ENCODE data around the gene AURKAIP1. TPM values are rescaled to one million over a fixed set of nuclear protein-coding genes. Genes with fewer than 3 reads are reported as not detected.

AURKAIP1 gene
- total RNA-seq, 1 experiment from 2014 or later, result 823 TPM

GRCh38 chr1:1342584-1343115 is 32.4 kb downstream of the AURKAIP1 start:
- no peaks in the 10 kb centered on the region for H3K9me2 ChIP-seq (replicated peaks; ENCODE audit: low read length)
- no peaks in the 10 kb centered on the region for H3K9me3 ChIP-seq (ENCODE audit: low read length)
- POLR2A ChIA-PET (ENCODE audit: unreplicated experiment), result no interaction called here
- H3K79me2 ChIP-seq (ENCODE audit: low read length), result peaks cover 66% of the 10 kb centered on the region
- no peak overlapping the region for H2AFZ ChIP-seq (ENCODE audit: low read length)
- no peak overlapping the region for H3K9ac ChIP-seq (ENCODE audit: low read length)
- H3K36me3 ChIP-seq (ENCODE audit: low read depth, low read length), result peaks cover 41% of the 10 kb centered on the region
- no peak overlapping the region for H3K27ac ChIP-seq (ENCODE audit: low read length)
- intact Hi-C loops (cut with micrococcal nuclease), result no loop called here
- DNase-seq (no peak), ATAC-seq (no peak)
- no TSS peak for BruUV-seq (replicated peaks)
- no peaks in the 10 kb centered on the region for H4K20me1 ChIP-seq (ENCODE audit: low read length)
- no peak overlapping the region for H3K4me2 ChIP-seq (ENCODE audit: low read length)
- no peaks in the 10 kb centered on the region for H3K27me3 ChIP-seq (ENCODE audit: low read length)
- peaks cover 45% of the 10 kb centered on the region for H3K4me1 ChIP-seq (ENCODE audit: insufficient read depth, low read length)
- CTCF ChIA-PET, result no interaction called here
- H3F3A ChIP-seq (ENCODE audit: low read length, unreplicated experiment), result no peaks in the 10 kb centered on the region
- no peak for TF ChIP-seq EZH2phosphoT487 (IDR thresholded peaks at IDR 0.05; ENCODE audit: borderline replicate concordance, low read length)
- TF ChIP-seq EZH2 (IDR thresholded peaks at IDR 0.05; ENCODE audit: low read length, unreplicated experiment), result no peak
- TF ChIP-seq, protein P1, sequence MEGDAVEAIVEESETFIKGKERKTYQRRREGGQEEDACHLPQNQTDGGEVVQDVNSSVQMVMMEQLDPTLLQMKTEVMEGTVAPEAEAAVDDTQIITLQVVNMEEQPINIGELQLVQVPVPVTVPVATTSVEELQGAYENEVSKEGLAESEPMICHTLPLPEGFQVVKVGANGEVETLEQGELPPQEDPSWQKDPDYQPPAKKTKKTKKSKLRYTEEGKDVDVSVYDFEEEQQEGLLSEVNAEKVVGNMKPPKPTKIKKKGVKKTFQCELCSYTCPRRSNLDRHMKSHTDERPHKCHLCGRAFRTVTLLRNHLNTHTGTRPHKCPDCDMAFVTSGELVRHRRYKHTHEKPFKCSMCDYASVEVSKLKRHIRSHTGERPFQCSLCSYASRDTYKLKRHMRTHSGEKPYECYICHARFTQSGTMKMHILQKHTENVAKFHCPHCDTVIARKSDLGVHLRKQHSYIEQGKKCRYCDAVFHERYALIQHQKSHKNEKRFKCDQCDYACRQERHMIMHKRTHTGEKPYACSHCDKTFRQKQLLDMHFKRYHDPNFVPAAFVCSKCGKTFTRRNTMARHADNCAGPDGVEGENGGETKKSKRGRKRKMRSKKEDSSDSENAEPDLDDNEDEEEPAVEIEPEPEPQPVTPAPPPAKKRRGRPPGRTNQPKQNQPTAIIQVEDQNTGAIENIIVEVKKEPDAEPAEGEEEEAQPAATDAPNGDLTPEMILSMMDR (conservative IDR thresholded peaks at IDR 0.05; ENCODE audit: low read depth, low read length), result no peak
- no peak overlapping the region for H3K4me3 ChIP-seq (ENCODE audit: low read length)

DNA sequence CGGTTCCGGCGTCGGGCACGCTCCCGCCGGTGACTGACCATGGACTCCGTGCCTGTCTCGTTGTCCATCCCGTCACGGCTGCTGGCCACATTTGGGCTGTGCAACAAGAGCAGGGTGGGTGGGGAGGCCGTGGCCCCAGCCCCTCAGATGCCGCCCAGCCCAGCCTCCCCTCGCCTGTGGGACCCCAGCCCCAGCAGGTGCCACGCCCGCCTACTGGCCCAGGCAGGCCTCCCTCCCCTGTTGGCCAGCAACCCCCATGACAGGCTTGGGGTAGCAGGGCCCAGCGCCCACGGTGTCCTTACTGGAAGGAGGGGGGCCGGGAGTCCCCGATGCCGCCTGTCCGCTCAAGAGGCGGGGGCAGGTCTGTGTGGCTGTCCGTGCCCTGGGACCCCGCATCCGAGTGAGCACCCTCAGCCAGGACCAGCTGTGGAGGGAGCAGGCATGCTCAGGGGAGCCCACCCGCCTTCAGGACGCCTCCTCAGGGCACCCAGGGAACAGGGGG is 32.9 kb downstream of the AURKAIP1 start:
- peaks cover 46% of the 10 kb centered on the region for H3K36me3 ChIP-seq (ENCODE audit: low read depth, low read length)
- H3K4me1 ChIP-seq (ENCODE audit: insufficient read depth, low read length), result peaks cover 39% of the 10 kb centered on the region
- H3K9me2 ChIP-seq (replicated peaks; ENCODE audit: low read length), result no peaks in the 10 kb centered on the region
- intact Hi-C loops (cut with micrococcal nuclease), result no loop called here
- H3K9ac ChIP-seq (ENCODE audit: low read length), result no peak overlapping the region
- H3K4me3 ChIP-seq (ENCODE audit: low read length), result no peak overlapping the region
- no TSS peak for BruUV-seq (replicated peaks)
- TF ChIP-seq EZH2 (IDR thresholded peaks at IDR 0.05; ENCODE audit: low read length, unreplicated experiment) (no peak), EZH2phosphoT487 (IDR thresholded peaks at IDR 0.05; ENCODE audit: borderline replicate concordance, low read length) (no peak)
- TF ChIP-seq, protein P1 (conservative IDR thresholded peaks at IDR 0.05; ENCODE audit: low read depth, low read length), result no peak
- POLR2A ChIA-PET (ENCODE audit: unreplicated experiment), result no interaction called here
- no peaks in the 10 kb centered on the region for H3K9me3 ChIP-seq (ENCODE audit: low read length)
- ATAC-seq, result no peak
- H3K27me3 ChIP-seq (ENCODE audit: low read length), result no peaks in the 10 kb centered on the region
- no peaks in the 10 kb centered on the region for H3F3A ChIP-seq (ENCODE audit: low read length, unreplicated experiment)
- no peak for DNase-seq
- peaks cover 5% of the 10 kb centered on the region; the same call in 1 of the 2 replicates for H4K20me1 ChIP-seq (ENCODE audit: low read length)
- H3K27ac ChIP-seq (ENCODE audit: low read length), result no peak overlapping the region
- H2AFZ ChIP-seq (ENCODE audit: low read length), result no peak overlapping the region
- peaks cover 60% of the 10 kb centered on the region for H3K79me2 ChIP-seq (ENCODE audit: low read length)
- no peak overlapping the region for H3K4me2 ChIP-seq (ENCODE audit: low read length)
- CTCF ChIA-PET, result no interaction called here

DNA sequence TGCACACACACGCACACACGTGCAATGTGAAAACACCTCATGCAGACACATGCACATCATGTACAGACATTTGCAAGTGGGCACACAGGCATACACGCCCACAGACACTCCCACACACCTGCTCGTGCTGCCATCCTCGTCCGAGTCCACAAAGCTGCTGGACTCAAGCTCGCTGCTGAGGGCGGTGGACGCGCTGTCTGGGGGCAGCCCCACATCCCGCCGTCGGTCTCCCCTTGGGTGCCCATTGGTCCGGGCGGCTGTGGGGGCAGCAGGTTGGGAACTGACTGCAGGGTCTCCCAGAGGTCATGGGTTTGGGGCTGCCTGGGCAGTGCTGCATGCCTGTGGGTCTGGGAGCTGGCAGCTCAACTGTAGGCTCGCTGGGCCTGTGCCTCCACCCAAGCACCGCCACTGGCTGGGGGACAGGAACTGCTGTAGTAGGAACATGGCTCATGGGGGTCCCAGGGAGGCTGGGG is 33.4 kb downstream of the AURKAIP1 start:
- ChIA-PET CTCF (no interaction called here), POLR2A (ENCODE audit: unreplicated experiment) (no interaction called here)
- H3K27ac ChIP-seq (ENCODE audit: low read length), result no peak overlapping the region
- peaks cover 5% of the 10 kb centered on the region; the same call in 1 of the 2 replicates for H4K20me1 ChIP-seq (ENCODE audit: low read length)
- no peak overlapping the region for H3K4me2 ChIP-seq (ENCODE audit: low read length)
- TF ChIP-seq EZH2phosphoT487 (IDR thresholded peaks at IDR 0.05; ENCODE audit: borderline replicate concordance, low read length), result no peak
- ATAC-seq, result no peak
- H3F3A ChIP-seq (ENCODE audit: low read length, unreplicated experiment), result no peaks in the 10 kb centered on the region
- intact Hi-C loops (cut with micrococcal nuclease), result no loop called here
- no peak for DNase-seq
- H3K9me2 ChIP-seq (replicated peaks; ENCODE audit: low read length), result no peaks in the 10 kb centered on the region
- peaks cover 55% of the 10 kb centered on the region for H3K79me2 ChIP-seq (ENCODE audit: low read length)
- no peak overlapping the region for H3K9ac ChIP-seq (ENCODE audit: low read length)
- peaks cover 34% of the 10 kb centered on the region for H3K4me1 ChIP-seq (ENCODE audit: insufficient read depth, low read length)
- no peaks in the 10 kb centered on the region for H3K9me3 ChIP-seq (ENCODE audit: low read length)
- H3K27me3 ChIP-seq (ENCODE audit: low read length), result no peaks in the 10 kb centered on the region
- no peak overlapping the region for H2AFZ ChIP-seq (ENCODE audit: low read length)
- BruUV-seq (replicated peaks), result no TSS peak
- no peak overlapping the region for H3K4me3 ChIP-seq (ENCODE audit: low read length)
- H3K36me3 ChIP-seq (ENCODE audit: low read depth, low read length), result peaks cover 50% of the 10 kb centered on the region
